Stimulated activated CD8-positive, alpha-beta memory T cell treated with anti-CD3 and anti-CD28 coated beads, Interleukin-7, amount 100 ng/mL, for 24 hours (primary cell): ENCODE results near the gene SOX5.

Source experiments
- DNase-seq: peaks from one replicate; pipeline ENCODE4 v3.0.0-alpha.2; 2020; ENCODE audit warnings: low read depth

The SOX5 gene

GRCh38 chr12:23949348-23950209, at the start of gene SOX5:
Gene SOX5, minus strand, starts transcription at chr12:23949670. Its CDS starts 69 bp downstream, at chr12:23949601.
- no peak for DNase-seq

- DNase-seq, result no peak
Observed at GRCh38 chr12:23987046-23987445, 37.6 kb upstream of the SOX5 start.

DNA sequence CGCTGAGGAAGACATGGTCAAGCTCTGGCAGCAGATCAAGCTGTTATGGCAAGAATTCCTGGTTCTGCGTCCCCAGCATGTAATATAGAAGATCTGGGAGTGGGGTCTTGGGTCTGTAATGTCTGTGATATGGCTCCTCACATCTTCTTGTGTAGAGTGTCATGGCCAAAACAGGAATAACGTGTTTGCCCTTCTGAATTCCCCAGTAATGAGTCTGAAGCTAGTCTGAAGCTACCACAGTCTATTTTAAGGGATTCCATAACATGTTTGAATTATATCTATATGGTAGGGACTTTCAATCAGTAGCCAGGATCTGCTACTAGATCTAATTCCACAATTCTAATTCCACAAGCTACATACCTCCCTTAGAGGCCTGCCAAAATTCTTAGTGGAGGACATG, 31.4 kb upstream of the SOX5 start:
- DNase-seq, result no peak

GRCh38 chr12:23964812-23965211, 15.3 kb upstream of the SOX5 start:
- no peak for DNase-seq

DNA sequence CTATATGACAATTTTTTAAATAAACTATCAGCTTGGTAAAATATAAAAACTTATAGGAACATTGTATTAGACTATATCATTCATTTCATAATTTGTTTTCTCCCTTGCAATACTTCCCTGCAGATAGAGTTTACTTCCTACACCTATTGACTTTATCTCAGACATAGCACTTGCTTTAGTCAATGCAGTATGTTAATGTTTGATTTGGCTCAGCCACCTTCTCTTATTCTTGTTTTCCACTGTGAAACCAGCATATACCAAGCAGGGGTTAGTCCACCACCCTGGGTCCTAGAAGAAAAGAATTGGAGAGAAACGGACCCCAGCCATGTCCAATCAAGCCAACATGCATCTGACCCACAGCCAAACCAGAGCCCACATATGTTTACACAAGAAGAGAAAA, 10.4 kb upstream of the SOX5 start:
- no peak for DNase-seq

DNA sequence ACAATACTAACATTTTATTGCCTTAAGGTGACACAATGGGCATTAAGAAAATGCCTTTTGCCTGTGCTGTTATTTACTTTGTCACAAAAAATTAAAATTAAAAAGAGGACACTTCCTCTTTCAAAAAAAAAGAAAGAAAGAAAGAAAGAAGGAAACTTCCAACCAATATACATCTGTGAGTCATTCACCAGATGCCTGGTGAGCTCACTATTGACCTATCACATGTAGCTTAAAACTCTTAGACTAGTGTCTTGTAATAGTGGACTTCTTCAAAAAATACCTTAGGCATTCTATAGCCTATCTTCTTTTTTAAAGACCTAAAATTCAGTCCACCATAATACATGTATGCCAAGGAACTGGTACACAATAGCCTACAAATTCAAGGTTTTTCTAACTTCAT, 4.9 kb upstream of the SOX5 start:
- no peak for DNase-seq

DNA sequence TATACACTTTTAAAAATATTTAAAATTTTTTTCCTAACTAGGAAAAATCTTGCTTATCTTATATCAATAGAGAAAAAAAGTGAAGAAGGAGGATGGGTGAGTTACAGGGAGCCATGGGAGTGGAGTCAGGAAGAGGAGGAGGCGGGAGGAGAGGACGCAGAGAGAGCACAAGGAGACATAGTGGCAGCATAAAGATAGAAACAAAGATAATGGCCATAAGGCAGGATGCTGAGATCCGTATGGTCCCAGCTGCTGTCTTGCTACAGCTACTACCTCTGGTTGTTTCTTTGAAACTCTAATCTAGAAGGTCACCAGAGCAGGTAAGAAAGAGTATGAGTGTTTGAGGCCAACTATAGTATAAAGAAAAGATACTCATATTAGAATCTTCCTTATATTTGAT, 2.6 kb upstream of the SOX5 start:
- DNase-seq, result no peak

GRCh38 chr12:23950775-23951451, 1.4 kb upstream of the SOX5 start:
- DNase-seq, result no peak

- no peak for DNase-seq
Observed at GRCh38 chr12:23950210-23950774, 822 bp upstream of the SOX5 start.

- DNase-seq, result no peak
Observed at GRCh38 chr12:23948291-23948690, 1.2 kb downstream of the SOX5 start.

DNA sequence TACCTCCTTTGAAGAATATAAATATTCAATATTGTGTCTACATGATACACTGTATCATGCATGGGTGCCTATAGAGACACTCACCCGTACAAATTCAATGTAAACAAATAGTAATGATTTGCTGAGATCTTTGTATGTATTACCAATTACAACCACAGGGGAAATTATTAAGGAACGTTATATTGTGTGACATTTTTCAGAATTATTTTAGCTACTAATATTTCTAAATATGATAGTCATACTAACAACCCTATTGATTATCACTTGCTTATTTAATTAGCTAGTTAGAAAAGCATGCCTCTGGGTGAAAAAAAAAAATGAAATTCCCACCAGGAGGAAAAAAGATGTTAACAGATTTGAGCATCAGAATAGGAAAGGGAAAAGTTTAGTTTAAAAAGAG, 2.1 kb downstream of the SOX5 start:
- DNase-seq, result no peak

GRCh38 chr12:23945249-23945648, 4.2 kb downstream of the SOX5 start:
- DNase-seq, result no peak

- DNase-seq, result no peak
Observed at GRCh38 chr12:23944067-23944466, 5.4 kb downstream of the SOX5 start.

- no peak for DNase-seq
Observed at GRCh38 chr12:23942841-23943240, 6.6 kb downstream of the SOX5 start.

DNA sequence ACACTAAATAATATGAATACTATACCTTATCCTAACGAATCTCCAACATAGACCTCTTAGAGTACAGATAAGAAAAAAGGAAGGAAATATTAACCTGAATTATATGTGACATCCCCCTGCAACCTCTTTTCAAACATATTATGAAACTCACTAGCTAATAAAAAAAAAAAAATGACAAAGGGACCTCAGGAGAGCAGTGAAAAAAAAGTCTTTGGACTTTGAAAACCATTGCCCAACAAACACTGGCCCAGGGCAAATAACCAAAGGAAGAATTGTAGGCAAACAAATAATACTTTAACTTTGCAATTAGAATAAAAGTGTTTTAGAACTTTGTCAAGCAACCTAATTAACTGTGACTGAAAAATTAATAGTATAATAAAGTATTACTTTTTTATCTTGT, 7.7 kb downstream of the SOX5 start:
- DNase-seq, result no peak

DNA sequence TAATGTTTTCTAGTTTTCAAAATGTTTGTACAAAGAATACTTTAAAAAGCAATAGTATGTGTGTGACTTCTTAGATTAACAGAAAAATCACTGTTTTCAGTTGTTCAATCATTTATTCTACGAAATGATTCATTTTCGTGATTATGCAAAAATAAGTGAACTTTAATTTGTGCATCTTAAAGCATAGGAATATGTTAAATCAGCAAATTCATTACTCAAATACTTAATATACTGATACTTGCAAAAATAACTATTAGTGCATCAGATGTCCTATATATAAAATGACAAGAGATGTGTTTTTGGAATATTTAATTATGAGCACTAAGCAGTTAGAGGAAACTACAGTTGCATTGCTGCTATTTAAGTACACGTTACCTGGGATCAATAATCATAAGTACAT, 11.0 kb downstream of the SOX5 start:
- no peak for DNase-seq

GRCh38 chr12:23931176-23931575, 18.3 kb downstream of the SOX5 start:
- no peak for DNase-seq

DNA sequence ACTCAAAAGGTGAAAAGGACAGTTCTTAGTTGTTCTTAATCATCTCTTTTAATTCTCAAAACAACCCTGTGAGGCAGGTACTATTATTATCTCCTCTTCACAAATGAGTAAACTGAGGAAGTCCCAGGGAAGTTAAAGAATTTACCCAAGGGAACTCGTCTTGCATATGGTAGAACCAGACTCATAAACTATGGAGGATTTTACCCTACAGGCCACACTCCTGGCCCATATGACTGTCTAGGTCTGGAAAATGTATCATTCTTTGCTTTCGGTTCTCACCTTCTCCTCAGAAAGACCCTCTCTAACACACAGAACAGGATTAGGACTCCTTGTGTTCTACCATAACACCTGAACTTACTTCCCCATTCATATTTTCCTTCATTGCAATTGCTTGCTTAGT, 18.9 kb downstream of the SOX5 start:
- DNase-seq, result no peak

DNA sequence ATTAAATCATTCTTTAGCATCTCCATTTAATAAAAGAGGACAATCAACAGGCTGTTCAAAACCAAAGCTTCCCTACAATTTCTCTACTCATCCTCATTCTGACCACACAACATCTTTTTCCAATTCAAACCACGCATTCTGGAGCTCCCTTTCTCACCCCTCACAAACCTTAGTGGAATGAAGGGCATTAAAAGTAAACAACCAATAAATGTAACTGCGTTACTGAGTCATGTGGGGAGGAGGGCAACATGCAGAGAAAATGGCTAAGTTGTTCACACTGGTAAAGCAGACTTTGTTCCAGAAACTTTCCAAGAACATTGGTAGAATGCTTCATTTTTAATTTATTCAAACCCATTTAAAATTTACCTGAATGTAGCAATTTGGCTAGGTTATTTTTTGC, 19.6 kb downstream of the SOX5 start:
- no peak for DNase-seq

DNA sequence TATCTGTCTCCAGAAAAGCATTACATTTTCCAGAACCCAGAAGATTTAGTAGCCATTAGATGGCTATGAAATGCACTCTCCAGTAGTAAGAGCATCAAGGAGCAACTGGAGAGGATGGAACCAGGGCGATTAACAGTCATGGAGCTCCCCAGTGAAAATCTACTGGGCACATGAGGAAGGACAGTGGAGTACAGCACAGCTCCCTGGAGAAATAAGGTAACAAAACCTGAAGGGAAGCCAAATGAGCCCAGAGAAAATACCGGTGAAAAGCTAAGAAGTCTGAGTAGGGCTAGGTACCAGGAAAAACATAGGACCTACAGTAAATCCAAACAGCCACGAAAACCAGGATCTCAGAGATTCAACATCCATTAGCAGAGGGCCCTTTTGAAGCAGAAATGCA, 21.6 kb downstream of the SOX5 start:
- DNase-seq, result no peak

DNA sequence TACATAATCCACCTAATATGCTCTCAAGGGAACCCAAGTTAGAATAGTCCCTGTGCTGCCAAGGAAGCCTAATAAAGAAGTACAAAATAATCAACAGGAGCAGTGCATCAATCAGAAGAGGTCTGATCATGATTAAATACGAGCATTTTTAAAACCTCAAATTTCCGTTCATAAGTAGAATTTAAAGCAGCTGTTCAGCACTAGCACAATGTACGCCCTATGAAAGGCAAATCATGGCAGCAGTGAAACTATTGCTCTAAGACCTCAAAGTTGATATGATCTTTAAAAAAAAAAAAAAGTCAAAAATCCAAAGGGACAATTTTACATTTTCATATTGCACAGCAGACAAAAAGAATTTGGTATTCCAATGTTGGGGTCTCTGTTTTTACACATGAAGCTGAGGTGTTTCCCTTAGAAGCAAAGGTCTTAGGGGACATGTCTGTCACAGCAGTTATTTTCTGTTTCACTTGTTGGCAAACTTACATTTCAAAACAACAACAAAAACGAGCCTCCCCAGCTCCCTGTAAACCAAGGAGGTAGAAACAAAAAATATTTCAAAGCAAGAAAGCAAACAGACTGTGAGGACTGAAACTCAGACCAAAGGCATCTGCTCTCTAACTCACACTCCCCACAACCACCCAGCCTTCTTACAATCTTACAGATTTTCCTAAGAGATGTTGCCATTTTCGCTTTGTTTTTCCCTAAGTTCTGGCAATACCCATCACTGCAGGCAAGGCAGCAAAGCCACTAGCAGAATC, 28.2 kb downstream of the SOX5 start:
- DNase-seq, result no peak

DNA sequence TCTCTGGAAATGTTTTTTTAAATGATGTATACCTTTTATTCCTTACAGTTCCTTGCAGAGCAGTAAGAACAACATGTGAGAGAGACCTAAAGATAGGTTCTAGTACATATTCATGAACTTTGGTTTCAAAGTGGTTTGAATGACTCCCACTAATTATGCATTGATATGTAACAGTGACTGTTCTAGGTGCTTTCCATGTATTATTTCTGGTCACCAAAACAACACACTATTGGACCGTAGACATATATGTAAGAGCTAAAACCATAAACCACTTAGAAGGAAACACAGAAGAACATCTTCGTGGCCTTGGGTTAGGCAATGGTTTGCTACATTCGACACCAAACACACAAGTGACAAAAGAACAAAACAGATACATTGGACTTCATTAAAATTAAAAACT, 37.9 kb downstream of the SOX5 start:
- DNase-seq, result no peak

DNA sequence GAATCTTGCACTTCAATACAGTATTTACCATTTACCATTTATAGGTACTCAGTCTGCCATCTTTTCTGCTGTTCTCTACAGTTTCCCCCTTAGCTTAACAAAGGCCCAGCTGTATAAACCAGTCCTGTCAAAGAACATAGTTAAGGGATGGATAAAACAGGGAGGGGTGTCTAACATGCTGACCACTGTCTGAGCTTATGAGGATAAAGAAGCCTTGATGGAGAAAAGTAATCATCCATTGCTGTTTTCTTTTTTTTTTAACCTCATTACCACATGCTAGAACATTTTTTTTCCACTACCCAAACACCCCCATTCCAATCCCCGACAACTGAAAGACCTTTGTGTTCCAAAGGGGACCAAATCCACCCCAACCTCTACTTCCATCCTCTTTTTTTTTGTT, 39.9 kb downstream of the SOX5 start:
- no peak for DNase-seq
